GM12878 (cell line): ENCODE measurements around the gene NR1I3. TPM values are rescaled to one million over a fixed set of nuclear protein-coding genes. Genes with fewer than 3 reads are reported as not detected.

Source experiments
- ATAC-seq: fragments of 200-7000 bp; cut with Tn5 transposase; 3 replicates; pipeline ENCODE4 v1.9.1; 2020; ENCODE audit warnings: mild to moderate bottlenecking, moderate library complexity
- BruUV-seq: library from RNA; stranded (reverse); fragments of 400-500 nt; replicated peaks from 2 replicates; lab custom pipeline; 2021; lab: Mats Ljungman, UMichigan
- CTCF ChIA-PET: fragments of 300-600 bp; sonication (Branson Sonifier 250); formaldehyde crosslinking; extraction: SDS; loops from one replicate; lab custom pipeline; 2021; ENCODE audit warnings: inconsistent platforms; lab: Yijun Ruan, JAX
- POLR2A ChIA-PET: fragments of 350-600 bp; formaldehyde crosslinking; extraction: SDS; loops from one replicate; lab custom pipeline; 2021; ENCODE audit warnings: inconsistent platforms; lab: Charles Lee
- RAD21 ChIA-PET: fragments of 300-600 bp; sonication (Branson Sonifier 250); formaldehyde crosslinking; loops from one replicate; lab custom pipeline; 2023; ENCODE audit warnings: antibody characterized with exemption; ENCODE audit not compliant: unreplicated experiment; lab: Charles Lee
- SMC1A ChIA-PET: fragments of 300-600 bp; sonication (Branson Sonifier 250); formaldehyde crosslinking; loops from one replicate; lab custom pipeline; 2023; ENCODE audit not compliant: unreplicated experiment, uncharacterized antibody; lab: Charles Lee
- DNase-seq: peaks from one replicate; pipeline ENCODE4 v3.0.0-alpha.2; 2011; ENCODE audit warnings: low read depth, low spot score
- FAIRE-seq: peaks from 3 replicates; lab custom pipeline; 2011; peaks lifted over from hg19 to GRCh38; lab: Jason Lieb, UNC
- H2AFZ ChIP-seq: 2 replicates; pipeline ENCODE4 v1.6.0; 2011; ENCODE audit warnings: low read depth, low read length, control low read depth; ENCODE audit not compliant: control insufficient read depth
- H3K27ac ChIP-seq: 2 replicates; pipeline ENCODE4 v1.5.1; 2011; ENCODE audit warnings: control low read depth; ENCODE audit not compliant: control insufficient read depth, insufficient read depth
- H3K27me3 ChIP-seq, 2 experiments: replicated peaks in 1 of 2; 2 replicates each; pipeline versions ENCODE4 v1.6.0 to v1.6.1; 2011; ENCODE audit warnings: low read length in 1 of 2; ENCODE audit not compliant: control insufficient read depth in 2 of 2, insufficient read depth in 2 of 2
- H3K36me3 ChIP-seq, 2 experiments: 2 replicates each; pipeline ENCODE4 v1.5.1; 2011; ENCODE audit warnings: low read length in 1 of 2; ENCODE audit not compliant: control insufficient read depth in 2 of 2, insufficient read depth in 2 of 2
- H3K4me1 ChIP-seq: 2 replicates; pipeline ENCODE4 v1.6.1; 2011; ENCODE audit warnings: mild to moderate bottlenecking, low read length, moderate library complexity, mixed read lengths; ENCODE audit not compliant: control insufficient read depth, insufficient read depth
- H3K4me2 ChIP-seq: 2 replicates; pipeline ENCODE4 v1.6.0; 2011; ENCODE audit warnings: control low read depth; ENCODE audit not compliant: control insufficient read depth, insufficient read depth
- H3K4me3 ChIP-seq: fragments of 200-600 bp; sonication (generic); 2 replicates; pipeline ENCODE4 v1.5.1; 2016
- H3K79me2 ChIP-seq: 2 replicates; pipeline ENCODE4 v1.6.0; 2011; ENCODE audit warnings: low read length; ENCODE audit not compliant: control insufficient read depth, insufficient read depth
- H3K9ac ChIP-seq: 2 replicates; pipeline ENCODE4 v1.8.0; 2011; ENCODE audit warnings: low read length, control low read depth, mixed read lengths; ENCODE audit not compliant: control insufficient read depth, insufficient read depth
- H3K9me3 ChIP-seq: replicated peaks from 3 replicates; pipeline ENCODE4 v1.5.1; 2011; ENCODE audit warnings: mild to moderate bottlenecking, low read length; ENCODE audit not compliant: control insufficient read depth, insufficient read depth
- H4K20me1 ChIP-seq: 2 replicates; pipeline ENCODE4 v1.6.0; 2011; ENCODE audit not compliant: control insufficient read depth, insufficient read depth
- EED ChIP-seq: sonication (generic); IDR thresholded peaks from 2 replicates; pipeline ENCODE4 v1.6.1; 2016; ENCODE audit warnings: antibody characterized with exemption, low read depth
- FOXK2 ChIP-seq: fragments of 450-650 bp; IDR thresholded peaks from 2 replicates; pipeline ENCODE4 v1.6.1; 2017; ENCODE audit warnings: mild to moderate bottlenecking, moderate library complexity
- FOXM1 ChIP-seq: IDR thresholded peaks from 2 replicates; pipeline ENCODE4 v1.6.1; 2012; ENCODE audit warnings: low read depth, mild to moderate bottlenecking, inconsistent platforms, low read length, moderate library complexity
- HDAC6 ChIP-seq: fragments of 200-600 bp; sonication (generic); IDR thresholded peaks from one replicate; pipeline ENCODE4 v1.8.0; 2017; ENCODE audit warnings: antibody characterized with exemption; ENCODE audit not compliant: unreplicated experiment
- HDGF ChIP-seq: fragments of 450-650 bp; IDR thresholded peaks from 2 replicates; pipeline ENCODE4 v1.6.1; 2016; ENCODE audit warnings: antibody characterized with exemption
- IKZF1 ChIP-seq: fragments of 450-650 bp; conservative IDR thresholded peaks from 2 replicates; pipeline ENCODE4 v1.6.1; 2017; ENCODE audit warnings: antibody characterized with exemption, mild to moderate bottlenecking
- MTA2 ChIP-seq: fragments of 450-650 bp; IDR thresholded peaks from 2 replicates; pipeline ENCODE4 v1.6.1; 2016; ENCODE audit warnings: low read depth, mild to moderate bottlenecking, moderate library complexity
- PML ChIP-seq: IDR thresholded peaks from 2 replicates; pipeline ENCODE4 v1.6.1; 2012; ENCODE audit warnings: low read length, inconsistent platforms
- RUNX3 ChIP-seq: IDR thresholded peaks from 2 replicates; pipeline ENCODE4 v1.6.1; 2012; ENCODE audit warnings: low read length, inconsistent platforms
- SIX5 ChIP-seq: IDR thresholded peaks from 2 replicates; pipeline ENCODE4 v1.6.1; 2011; ENCODE audit warnings: mild to moderate bottlenecking, low read depth, low read length, moderate library complexity; ENCODE audit not compliant: severe bottlenecking
- SREBF2 ChIP-seq: IDR thresholded peaks from 2 replicates; pipeline ENCODE4 v1.6.1; 2012; ENCODE audit warnings: mild to moderate bottlenecking, low read length
- STAT3 ChIP-seq: IDR thresholded peaks from 2 replicates; pipeline ENCODE4 v1.6.1; 2011; ENCODE audit warnings: low read depth, low read length, improper control_type of control experiment
- YY1 ChIP-seq: IDR thresholded peaks from 2 replicates; pipeline ENCODE4 v1.6.1; 2011; ENCODE audit warnings: low read depth, mild to moderate bottlenecking, low read length
- ZNF687 ChIP-seq: fragments of 450-650 bp; IDR thresholded peaks from 2 replicates; pipeline ENCODE4 v1.6.1; 2017; ENCODE audit warnings: mild to moderate bottlenecking, moderate library complexity
- ZSCAN29 ChIP-seq: fragments of 450-650 bp; IDR thresholded peaks from 2 replicates; pipeline ENCODE4 v1.6.1; 2017; ENCODE audit warnings: mild to moderate bottlenecking, moderate library complexity
- WGBS: methylation state at CpG from one replicate; pipeline ENCODE4 v1.1.6; 2016; ENCODE audit warnings: low lambda C conversion rate; ENCODE audit not compliant: insufficient replicate concordance, insufficient coverage; ENCODE audit errors: missing lambda C conversion rate; 5-methylcytosine and 5-hydroxymethylcytosine counted together
- in situ Hi-C: fragments of 300-500 bp; cut with MboI; formaldehyde crosslinking; loops from 9 replicates; pipeline ENCODE4 v1.14.3; 2018; ENCODE audit warnings: mixed read lengths
- intact Hi-C: fragments of 100-400 bp; cut with micrococcal nuclease; formaldehyde crosslinking; loops from one replicate; pipeline ENCODE4 v1.14.2; 2022; ENCODE audit not compliant: unreplicated experiment
- polyA plus RNA-seq, 11 experiments: library from polyadenylated mRNA; depleted of rRNA in 4 of 11; unstranded in 6 of 11; stranded (reverse) in 5 of 11; fragments of >200 nt; fragmentation: Nextera tagmentation in 4 of 11; fragmentation: Illumina TruSeq in 1 of 11; extraction: Ambion mirVana in 4 of 11; extraction: Trizol in 1 of 11; gene quantifications; 1 replicate in 1 of 11; 2 replicates in 10 of 11; pipeline versions ENCODE4 v1.2.1 to v1.2.3, GENCODE V29; 2011 to 2016; ENCODE audit warnings: inconsistent platforms in 2 of 11, missing spikeins in 2 of 11, low read depth in 1 of 11
- total RNA-seq, 4 experiments: library from RNA; depleted of rRNA in 3 of 4; stranded (reverse); fragments of >200 nt in 3 of 4; fragmentation: Illumina TruSeq in 1 of 4; extraction: Trizol in 1 of 4; gene quantifications; 2 replicates each; pipeline versions ENCODE4 v1.2.1 to v1.2.3, GENCODE V29; 2013 to 2021
- TF ChIP-seq, protein P1 (sequence below): IDR thresholded peaks from 2 replicates; pipeline ENCODE4 v1.6.1; 2011; ENCODE audit warnings: low read depth, low read length, improper control_type of control experiment, borderline replicate concordance
- TF ChIP-seq, protein P2 (sequence below): fragments of 450-650 bp; IDR thresholded peaks from 2 replicates; pipeline ENCODE4 v1.6.1; 2014; ENCODE audit warnings: mild to moderate bottlenecking

NR1I3 gene
- total and polyA plus RNA-seq, 10 of the 15 experiments (the other 5 are each of a cell fraction or from before 2014, with no cell fraction given), result 0.13 to 0.52 (median 0.24) TPM; not detected in 7

GRCh38 chr1:161185732-161186311, 52.2 kb downstream of the NR1I3 start:
- intact Hi-C loops (no loop called here), in situ Hi-C loops (no loop called here)
- ChIA-PET CTCF (interaction anchor here (1.0 to 4.5 kb wide), 11 partner anchors 9 to 196 kb away, joined by 3 to 30 read pairs (median 4); partner anchors contain the start of genes B4GALT3, NDUFS2, PPOX and TOMM40L), RAD21 (interaction anchor here (1.0 to 2.4 kb wide), 6 partner anchors 9 to 120 kb away, joined by 3 to 13 read pairs (median 8); partner anchors contain the start of genes NDUFS2 and TOMM40L), POLR2A (interaction anchor here (0.6 to 1.6 kb wide), 13 partner anchors 9 to 205 kb away, joined by 3 to 8 read pairs (median 4); partner anchors contain the start of genes B4GALT3, NDUFS2, PPOX and TOMM40L), SMC1A (interaction anchor here (0.6 to 3.0 kb wide), 12 partner anchors 8 to 1995 kb away, joined by 3 to 19 read pairs (median 5); partner anchors contain the start of genes B4GALT3, NDUFS2, PPOX and TOMM40L)
- Histone ChIP-seq H3K4me1 (peaks cover 54% of the 10 kb centered on the region), H3K79me2 (peaks cover 14% of the 10 kb centered on the region), H3K9ac (peak overlapping the region; percentile 59), H4K20me1 (no peaks in the 10 kb centered on the region), H3K4me2 (peak overlapping the region; percentile 81), H3K27me3 (no peaks in the 10 kb centered on the region), H3K36me3 (no peaks in the 10 kb centered on the region), H2AFZ (peak overlapping the region; percentile 49), H3K9me3 (no peaks in the 10 kb centered on the region), H3K4me3 (peak overlapping the region; percentile 11; the same call in 1 of the 2 replicates), H3K27ac (peak overlapping the region; percentile 97)
- BruUV-seq, result TSS peak; percentile 62
- peak; percentile 71 for FAIRE-seq
- ATAC-seq, result peak; percentile 63
- 0% methylated on average over 2 of the region's 2 CpGs for WGBS
- peak; percentile 73 for DNase-seq
- TF ChIP-seq SREBF2 (no peak), SIX5 (no peak), ZNF687 (peak; percentile 69), STAT3 (no peak), EED (peak; percentile 72), ZSCAN29 (no peak), IKZF1 (peak; percentile 83), MTA2 (peak; percentile 66), FOXM1 (no peak), HDAC6 (no peak), YY1 (no peak), PML (peak; percentile 62; the same call in 1 of the 2 replicates), RUNX3 (no peak), HDGF (no peak; the same call in none of the 2 replicates), FOXK2 (no peak)
- TF ChIP-seq, protein P1, sequence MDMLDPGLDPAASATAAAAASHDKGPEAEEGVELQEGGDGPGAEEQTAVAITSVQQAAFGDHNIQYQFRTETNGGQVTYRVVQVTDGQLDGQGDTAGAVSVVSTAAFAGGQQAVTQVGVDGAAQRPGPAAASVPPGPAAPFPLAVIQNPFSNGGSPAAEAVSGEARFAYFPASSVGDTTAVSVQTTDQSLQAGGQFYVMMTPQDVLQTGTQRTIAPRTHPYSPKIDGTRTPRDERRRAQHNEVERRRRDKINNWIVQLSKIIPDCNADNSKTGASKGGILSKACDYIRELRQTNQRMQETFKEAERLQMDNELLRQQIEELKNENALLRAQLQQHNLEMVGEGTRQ, result no peak
- TF ChIP-seq, protein P2, sequence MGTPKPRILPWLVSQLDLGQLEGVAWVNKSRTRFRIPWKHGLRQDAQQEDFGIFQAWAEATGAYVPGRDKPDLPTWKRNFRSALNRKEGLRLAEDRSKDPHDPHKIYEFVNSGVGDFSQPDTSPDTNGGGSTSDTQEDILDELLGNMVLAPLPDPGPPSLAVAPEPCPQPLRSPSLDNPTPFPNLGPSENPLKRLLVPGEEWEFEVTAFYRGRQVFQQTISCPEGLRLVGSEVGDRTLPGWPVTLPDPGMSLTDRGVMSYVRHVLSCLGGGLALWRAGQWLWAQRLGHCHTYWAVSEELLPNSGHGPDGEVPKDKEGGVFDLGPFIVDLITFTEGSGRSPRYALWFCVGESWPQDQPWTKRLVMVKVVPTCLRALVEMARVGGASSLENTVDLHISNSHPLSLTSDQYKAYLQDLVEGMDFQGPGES, result no peak
